Lower lobe of right lung (tissue), 2 donors: ENCODE results near the gene RAB40C. TPM values are rescaled to one million over a fixed set of nuclear protein-coding genes. Genes with fewer than 3 reads are reported as not detected.

Source experiments
- ATAC-seq, 2 donors: fragments of 200-7000 bp; cut with Tn5 transposase; one replicate each; pipeline ENCODE4 v1.9.1; 2020 to 2022; ENCODE audit warnings: mild to moderate bottlenecking in 2 of 2, moderate library complexity in 2 of 2
- DNase-seq: peaks from one replicate; pipeline ENCODE4 v3.0.0-alpha.2; 2020
- H3K27ac ChIP-seq: fragments of 200-600 bp; one replicate; pipeline ENCODE4 v1.8.0; 2022
- H3K27me3 ChIP-seq: fragments of 200-600 bp; one replicate; pipeline ENCODE4 v1.8.0; 2022; ENCODE audit warnings: low read depth
- H3K36me3 ChIP-seq: fragments of 200-600 bp; one replicate; pipeline ENCODE4 v1.8.0; 2022; ENCODE audit warnings: mild to moderate bottlenecking
- H3K4me1 ChIP-seq: fragments of 200-600 bp; one replicate; pipeline ENCODE4 v1.8.0; 2022
- H3K4me3 ChIP-seq: fragments of 200-600 bp; one replicate; pipeline ENCODE4 v1.8.0; 2022; ENCODE audit warnings: mild to moderate bottlenecking
- H3K9me3 ChIP-seq: fragments of 200-600 bp; one replicate; pipeline ENCODE4 v1.8.0; 2022
- CTCF ChIP-seq: fragments of 200-600 bp; IDR thresholded peaks from one replicate; pipeline ENCODE4 v1.8.0; 2022; ENCODE audit warnings: antibody characterized with exemption, mild to moderate bottlenecking
- intact Hi-C: fragments of 100-400 bp; cut with DNase I; formaldehyde crosslinking; loops from one replicate; pipeline ENCODE4 v1.11.0; 2022
- total RNA-seq: library from RNA; stranded (reverse); fragmentation: NEBNext Ultra II Directional; extraction: Animal tissue kit (Norgen Biotek cat#: 25700); gene quantifications from one replicate; pipeline ENCODE4 v1.2.1, GENCODE V29; 2021
- donor health status: DM: no; HTN: yes; CAD: no; lungs with severe emphysema.

Gene RAB40C
- total RNA-seq, 1 donor from 2014 or later: 40.1 TPM

GRCh38 chr16:557463-558297 lies 32.2 kb upstream of the RAB40C start:
- no peak overlapping the region for H3K4me3 ChIP-seq
- H3K27ac ChIP-seq: no peak overlapping the region
- intact Hi-C loops: no loop called here
- no peaks in the 10 kb centered on the region for H3K9me3 ChIP-seq
- peaks cover 42% of the 10 kb centered on the region for H3K27me3 ChIP-seq
- no peaks in the 10 kb centered on the region for H3K4me1 ChIP-seq
- TF ChIP-seq CTCF: no peak
- ATAC-seq: no peak
- peaks cover 8% of the 10 kb centered on the region for H3K36me3 ChIP-seq
- no peak for DNase-seq

GRCh38 chr16:558298-559020 lies 31.4 kb upstream of the RAB40C start:
- Histone ChIP-seq H3K9me3 (no peaks in the 10 kb centered on the region), H3K4me3 (no peak overlapping the region), H3K36me3 (peaks cover 4% of the 10 kb centered on the region), H3K4me1 (no peaks in the 10 kb centered on the region), H3K27ac (no peak overlapping the region), H3K27me3 (peaks cover 47% of the 10 kb centered on the region)
- intact Hi-C loops: no loop called here
- DNase-seq: no peak
- no peak for ATAC-seq
- no peak for TF ChIP-seq CTCF

- H3K36me3 ChIP-seq: no peaks in the 10 kb centered on the region
- H3K27me3 ChIP-seq: peaks cover 47% of the 10 kb centered on the region
- intact Hi-C loops: no loop called here
Measured at GRCh38 chr16:559021-559380, 30.9 kb upstream of the RAB40C start.

GRCh38 chr16:559411-560203 lies 30.3 kb upstream of the RAB40C start:
- Histone ChIP-seq H3K4me3 (no peak overlapping the region), H3K4me1 (no peaks in the 10 kb centered on the region), H3K36me3 (no peaks in the 10 kb centered on the region), H3K27me3 (peaks cover 47% of the 10 kb centered on the region), H3K9me3 (no peaks in the 10 kb centered on the region), H3K27ac (no peak overlapping the region)
- ATAC-seq (no peak), DNase-seq (no peak)
- TF ChIP-seq CTCF: no peak
- intact Hi-C loops: no loop called here

More at GRCh38 chr16:559021-559380, 30.9 kb upstream of the RAB40C start:
- Histone ChIP-seq H3K27ac (no peak overlapping the region), H3K9me3 (no peaks in the 10 kb centered on the region), H3K4me3 (no peak overlapping the region), H3K4me1 (no peaks in the 10 kb centered on the region)
- no peak for TF ChIP-seq CTCF
- DNase-seq: no peak
- no peak for ATAC-seq

GRCh38 chr16:560204-560700 lies 29.6 kb upstream of the RAB40C start, which contains the start of gene PRR35:
PRR35 (plus strand) TSS chr16:560394; CDS start chr16:563295, 2,901 bp downstream.
- no peaks in the 10 kb centered on the region for H3K9me3 ChIP-seq
- no peak for TF ChIP-seq CTCF
- H3K27ac ChIP-seq: no peak within 1 kb of the TSS
- no peak within 1 kb of the TSS for H3K4me3 ChIP-seq
- H3K27me3 ChIP-seq: peaks cover 47% of the 10 kb centered on the region
- intact Hi-C loops: no loop called here
- no peaks in the 10 kb centered on the region for H3K4me1 ChIP-seq
- DNase-seq (no peak), ATAC-seq (no peak)
- no peaks in the 10 kb centered on the region for H3K36me3 ChIP-seq
